WTC11 (cell line): Measurements from ENCODE around the gene LTBP1. TPM values are rescaled to one million over a fixed set of nuclear protein-coding genes. Genes with fewer than 3 reads are reported as not detected.

Experiments
- ATAC-seq: fragments of 200-7000 bp; cut with Tn5 transposase; 2 replicates; pipeline ENCODE4 v1.10.0; 2021; ENCODE audit warnings: mild to moderate bottlenecking, moderate library complexity
- CTCF ChIA-PET: fragments of 300-600 bp; sonication (Branson Sonifier 250); formaldehyde crosslinking; loops from one replicate; lab custom pipeline; 2021; ENCODE audit warnings: antibody characterized with exemption; lab: Charles Lee
- POLR2A ChIA-PET: fragments of 350-600 bp; sonication (Branson Sonifier 250); formaldehyde crosslinking; loops from one replicate; lab custom pipeline; 2021; ENCODE audit warnings: antibody characterized with exemption; lab: Charles Lee
- DNase-seq: peaks from one replicate; pipeline ENCODE4 v3.0.0; 2021; ENCODE audit warnings: low spot score
- H3K27ac Mint-ChIP-seq: 2 replicates; pipeline ENCODE4 v1.8.0; 2021; ENCODE audit warnings: mixed read lengths
- H3K27me3 Mint-ChIP-seq: 2 replicates; pipeline ENCODE4 v1.8.0; 2021; ENCODE audit warnings: low read depth, mild to moderate bottlenecking, moderate library complexity, mixed read lengths
- H3K36me3 Mint-ChIP-seq: 2 replicates; pipeline ENCODE4 v1.8.0; 2021; ENCODE audit warnings: mixed read lengths
- H3K4me1 Mint-ChIP-seq: 2 replicates; pipeline ENCODE4 v1.8.0; 2022; ENCODE audit warnings: mixed read lengths
- H3K4me3 Mint-ChIP-seq: 2 replicates; pipeline ENCODE4 v1.8.0; 2021; ENCODE audit warnings: mild to moderate bottlenecking, moderate library complexity, mixed read lengths
- H3K9me3 Mint-ChIP-seq: 2 replicates; pipeline ENCODE4 v1.8.0; 2021; ENCODE audit warnings: mixed read lengths
- CREM ChIP-seq: sonication (generic); formaldehyde crosslinking; IDR thresholded peaks from 2 replicates; pipeline ENCODE4 v1.8.1; 2022; ENCODE audit warnings: mild to moderate bottlenecking, missing genetic modification reagents, moderate library complexity
- ELF4 ChIP-seq: sonication (generic); formaldehyde crosslinking; IDR thresholded peaks from 2 replicates; pipeline ENCODE4 v1.8.1; 2022; ENCODE audit warnings: low read depth, mild to moderate bottlenecking, moderate library complexity, missing genetic modification reagents
- EMX1 ChIP-seq: fragments of 250-450 bp; sonication (Bioruptor Pico); IDR thresholded peaks from 2 replicates; pipeline ENCODE4 v1.8.0; 2021; ENCODE audit warnings: mild to moderate bottlenecking
- ETV6 ChIP-seq: sonication (generic); formaldehyde crosslinking; IDR thresholded peaks from 2 replicates; pipeline ENCODE4 v1.8.1; 2022; ENCODE audit warnings: mild to moderate bottlenecking, missing genetic modification reagents
- MXD4 ChIP-seq: fragments of 250-450 bp; sonication (Bioruptor Pico); IDR thresholded peaks from 2 replicates; pipeline ENCODE4 v1.8.0; 2021; ENCODE audit warnings: mild to moderate bottlenecking, moderate library complexity, borderline replicate concordance
- NFATC4 ChIP-seq: fragments of 250-450 bp; sonication (Bioruptor Pico); IDR thresholded peaks from 2 replicates; pipeline ENCODE4 v1.9.0; 2021; ENCODE audit warnings: mild to moderate bottlenecking
- NFE2L1 ChIP-seq: sonication (generic); formaldehyde crosslinking; IDR thresholded peaks from 2 replicates; pipeline ENCODE4 v1.8.1; 2023; ENCODE audit warnings: missing genetic modification reagents
- OVOL2 ChIP-seq: fragments of 250-450 bp; sonication (Bioruptor Pico); IDR thresholded peaks from 2 replicates; pipeline ENCODE4 v1.9.0; 2021; ENCODE audit warnings: mild to moderate bottlenecking, borderline replicate concordance
- RORB ChIP-seq: fragments of 250-450 bp; sonication (Bioruptor Pico); IDR thresholded peaks from 2 replicates; pipeline ENCODE4 v1.9.0; 2021; ENCODE audit warnings: mild to moderate bottlenecking
- SMAD4 ChIP-seq: sonication (generic); formaldehyde crosslinking; IDR thresholded peaks from 2 replicates; pipeline ENCODE4 v1.8.0; 2022; ENCODE audit warnings: mild to moderate bottlenecking, missing genetic modification reagents
- SOX15 ChIP-seq: fragments of 250-450 bp; sonication (Bioruptor Pico); IDR thresholded peaks from 2 replicates; pipeline ENCODE4 v1.9.0; 2021; ENCODE audit warnings: mild to moderate bottlenecking
- ZNF121 ChIP-seq: sonication (generic); formaldehyde crosslinking; IDR thresholded peaks from 2 replicates; pipeline ENCODE4 v1.8.0; 2023; ENCODE audit warnings: missing genetic modification reagents
- ZNF138 ChIP-seq: sonication (generic); formaldehyde crosslinking; conservative IDR thresholded peaks from 2 replicates; pipeline ENCODE4 v1.8.1; 2022; ENCODE audit warnings: mild to moderate bottlenecking, moderate library complexity, missing genetic modification reagents
- ZNF263 ChIP-seq: sonication (generic); formaldehyde crosslinking; IDR thresholded peaks from 2 replicates; pipeline ENCODE4 v1.8.1; 2022; ENCODE audit warnings: low read depth, mild to moderate bottlenecking, moderate library complexity, missing genetic modification reagents
- ZNF317 ChIP-seq: sonication (generic); formaldehyde crosslinking; IDR thresholded peaks from 2 replicates; pipeline ENCODE4 v1.8.1; 2023; ENCODE audit warnings: low read depth, mild to moderate bottlenecking, moderate library complexity, missing genetic modification reagents, borderline replicate concordance
- total RNA-seq: library from RNA; stranded (reverse); gene quantifications from 3 replicates; pipeline ENCODE4 v1.2.3, GENCODE V29; 2021
- TF ChIP-seq, protein P1 (sequence below): sonication (generic); formaldehyde crosslinking; IDR thresholded peaks from 2 replicates; pipeline ENCODE4 v1.8.1; 2023; ENCODE audit warnings: mild to moderate bottlenecking, missing genetic modification reagents
- TF ChIP-seq, protein P2 (sequence below): sonication (generic); formaldehyde crosslinking; IDR thresholded peaks from 2 replicates; pipeline ENCODE4 v1.8.0; 2023; ENCODE audit warnings: mild to moderate bottlenecking, missing genetic modification reagents
- TF ChIP-seq, protein P3 (sequence below): sonication (generic); formaldehyde crosslinking; IDR thresholded peaks from 2 replicates; pipeline ENCODE4 v1.8.0; 2022; ENCODE audit warnings: mild to moderate bottlenecking, missing genetic modification reagents
- TF ChIP-seq, protein P4 (sequence below): sonication (generic); formaldehyde crosslinking; IDR thresholded peaks from 2 replicates; pipeline ENCODE4 v1.8.0; 2022; ENCODE audit warnings: mild to moderate bottlenecking, missing genetic modification reagents
- TF ChIP-seq, protein P5 (sequence below): sonication (generic); formaldehyde crosslinking; IDR thresholded peaks from 2 replicates; pipeline ENCODE4 v1.8.0; 2022; ENCODE audit warnings: missing genetic modification reagents
- TF ChIP-seq, protein P6 (sequence below): sonication (generic); formaldehyde crosslinking; IDR thresholded peaks from 2 replicates; pipeline ENCODE4 v1.8.1; 2023; ENCODE audit warnings: mild to moderate bottlenecking, missing genetic modification reagents, moderate library complexity
- TF ChIP-seq, protein P7 (sequence below): sonication (generic); formaldehyde crosslinking; IDR thresholded peaks from 2 replicates; pipeline ENCODE4 v1.8.1; 2023; ENCODE audit warnings: mild to moderate bottlenecking, missing genetic modification reagents, borderline replicate concordance

LTBP1 gene
- total RNA-seq, 1 experiment from 2014 or later = 33.6 TPM

DNA sequence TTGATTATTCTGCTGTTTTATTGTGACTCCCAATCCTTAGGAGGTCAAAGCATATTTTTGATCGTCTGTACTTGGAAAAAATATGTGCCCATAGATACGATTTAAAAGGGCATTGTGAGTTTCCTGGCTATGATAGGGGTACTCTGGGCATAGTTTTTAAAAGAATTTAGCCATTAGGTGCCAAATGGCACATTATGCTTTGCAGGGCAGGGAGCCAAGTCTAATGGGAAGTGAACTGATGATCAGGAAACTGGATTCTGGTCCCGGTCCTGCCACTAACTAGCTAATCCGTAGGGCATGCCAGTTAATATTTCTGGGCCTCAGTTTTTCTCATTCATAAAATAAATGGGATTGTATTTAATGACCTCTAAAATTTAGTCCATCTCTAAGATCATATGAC lies 189.3 kb downstream of the LTBP1 start:
- TF ChIP-seq ZNF317 (no peak), SOX15 (no peak), OVOL2 (CRISPR knock-in tag) (no peak), NFATC4 (CRISPR knock-in tag) (no peak), ZNF138 (no peak), MXD4 (CRISPR knock-in tag) (no peak), NFE2L1 (CRISPR knock-in tag) (no peak), SMAD4 (CRISPR knock-in tag) (no peak), ELF4 (CRISPR knock-in tag) (no peak), ZNF121 (CRISPR knock-in tag) (no peak), RORB (CRISPR knock-in tag) (no peak)
- TF ChIP-seq, protein P1, sequence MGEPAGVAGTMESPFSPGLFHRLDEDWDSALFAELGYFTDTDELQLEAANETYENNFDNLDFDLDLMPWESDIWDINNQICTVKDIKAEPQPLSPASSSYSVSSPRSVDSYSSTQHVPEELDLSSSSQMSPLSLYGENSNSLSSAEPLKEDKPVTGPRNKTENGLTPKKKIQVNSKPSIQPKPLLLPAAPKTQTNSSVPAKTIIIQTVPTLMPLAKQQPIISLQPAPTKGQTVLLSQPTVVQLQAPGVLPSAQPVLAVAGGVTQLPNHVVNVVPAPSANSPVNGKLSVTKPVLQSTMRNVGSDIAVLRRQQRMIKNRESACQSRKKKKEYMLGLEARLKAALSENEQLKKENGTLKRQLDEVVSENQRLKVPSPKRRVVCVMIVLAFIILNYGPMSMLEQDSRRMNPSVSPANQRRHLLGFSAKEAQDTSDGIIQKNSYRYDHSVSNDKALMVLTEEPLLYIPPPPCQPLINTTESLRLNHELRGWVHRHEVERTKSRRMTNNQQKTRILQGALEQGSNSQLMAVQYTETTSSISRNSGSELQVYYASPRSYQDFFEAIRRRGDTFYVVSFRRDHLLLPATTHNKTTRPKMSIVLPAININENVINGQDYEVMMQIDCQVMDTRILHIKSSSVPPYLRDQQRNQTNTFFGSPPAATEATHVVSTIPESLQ (CRISPR knock-in tag) = no peak
- TF ChIP-seq, protein P2, sequence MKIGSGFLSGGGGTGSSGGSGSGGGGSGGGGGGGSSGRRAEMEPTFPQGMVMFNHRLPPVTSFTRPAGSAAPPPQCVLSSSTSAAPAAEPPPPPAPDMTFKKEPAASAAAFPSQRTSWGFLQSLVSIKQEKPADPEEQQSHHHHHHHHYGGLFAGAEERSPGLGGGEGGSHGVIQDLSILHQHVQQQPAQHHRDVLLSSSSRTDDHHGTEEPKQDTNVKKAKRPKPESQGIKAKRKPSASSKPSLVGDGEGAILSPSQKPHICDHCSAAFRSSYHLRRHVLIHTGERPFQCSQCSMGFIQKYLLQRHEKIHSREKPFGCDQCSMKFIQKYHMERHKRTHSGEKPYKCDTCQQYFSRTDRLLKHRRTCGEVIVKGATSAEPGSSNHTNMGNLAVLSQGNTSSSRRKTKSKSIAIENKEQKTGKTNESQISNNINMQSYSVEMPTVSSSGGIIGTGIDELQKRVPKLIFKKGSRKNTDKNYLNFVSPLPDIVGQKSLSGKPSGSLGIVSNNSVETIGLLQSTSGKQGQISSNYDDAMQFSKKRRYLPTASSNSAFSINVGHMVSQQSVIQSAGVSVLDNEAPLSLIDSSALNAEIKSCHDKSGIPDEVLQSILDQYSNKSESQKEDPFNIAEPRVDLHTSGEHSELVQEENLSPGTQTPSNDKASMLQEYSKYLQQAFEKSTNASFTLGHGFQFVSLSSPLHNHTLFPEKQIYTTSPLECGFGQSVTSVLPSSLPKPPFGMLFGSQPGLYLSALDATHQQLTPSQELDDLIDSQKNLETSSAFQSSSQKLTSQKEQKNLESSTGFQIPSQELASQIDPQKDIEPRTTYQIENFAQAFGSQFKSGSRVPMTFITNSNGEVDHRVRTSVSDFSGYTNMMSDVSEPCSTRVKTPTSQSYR = no peak
- TF ChIP-seq, protein P3, sequence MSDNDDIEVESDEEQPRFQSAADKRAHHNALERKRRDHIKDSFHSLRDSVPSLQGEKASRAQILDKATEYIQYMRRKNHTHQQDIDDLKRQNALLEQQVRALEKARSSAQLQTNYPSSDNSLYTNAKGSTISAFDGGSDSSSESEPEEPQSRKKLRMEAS = no peak
- ChIA-PET CTCF (no interaction called here), POLR2A (no interaction called here)
- Mint-ChIP-seq H3K9me3 (no peaks in the 10 kb centered on the region), H3K27ac (no peak overlapping the region), H3K4me3 (no peak overlapping the region), H3K4me1 (peaks cover 36% of the 10 kb centered on the region), H3K36me3 (no peaks in the 10 kb centered on the region), H3K27me3 (no peaks in the 10 kb centered on the region)
- DNase-seq = no peak
- no peak for ATAC-seq

DNA sequence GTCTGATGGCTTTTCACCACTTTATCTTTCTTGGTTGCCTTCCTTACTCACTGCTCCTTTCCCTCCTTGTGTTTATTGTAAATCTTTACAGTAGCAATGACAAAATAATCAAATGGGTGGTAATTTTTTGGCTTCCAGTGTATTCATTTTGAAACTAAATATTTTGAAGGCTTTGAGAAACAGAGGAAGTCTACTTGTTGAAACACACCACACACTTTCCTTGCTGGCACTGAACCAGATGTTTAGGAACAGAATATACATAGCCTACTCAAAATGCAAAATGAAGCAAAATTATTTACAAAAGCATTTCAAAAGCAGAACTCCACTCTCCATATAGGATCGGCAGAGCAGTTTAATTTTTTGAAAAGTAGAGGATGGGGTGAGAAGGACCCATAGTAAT lies 189.8 kb downstream of the LTBP1 start:
- no peaks in the 10 kb centered on the region for H3K36me3 Mint-ChIP-seq

More for the DNA sequence above, 189.8 kb downstream of the LTBP1 start:
- TF ChIP-seq NFATC4 (CRISPR knock-in tag) = no peak
- TF ChIP-seq CREM (CRISPR knock-in tag) = no peak
- TF ChIP-seq, protein P4, sequence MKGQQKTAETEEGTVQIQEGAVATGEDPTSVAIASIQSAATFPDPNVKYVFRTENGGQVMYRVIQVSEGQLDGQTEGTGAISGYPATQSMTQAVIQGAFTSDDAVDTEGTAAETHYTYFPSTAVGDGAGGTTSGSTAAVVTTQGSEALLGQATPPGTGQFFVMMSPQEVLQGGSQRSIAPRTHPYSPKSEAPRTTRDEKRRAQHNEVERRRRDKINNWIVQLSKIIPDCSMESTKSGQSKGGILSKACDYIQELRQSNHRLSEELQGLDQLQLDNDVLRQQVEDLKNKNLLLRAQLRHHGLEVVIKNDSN (CRISPR knock-in tag) = no peak
- TF ChIP-seq ZNF263 = no peak
- TF ChIP-seq, protein P5, sequence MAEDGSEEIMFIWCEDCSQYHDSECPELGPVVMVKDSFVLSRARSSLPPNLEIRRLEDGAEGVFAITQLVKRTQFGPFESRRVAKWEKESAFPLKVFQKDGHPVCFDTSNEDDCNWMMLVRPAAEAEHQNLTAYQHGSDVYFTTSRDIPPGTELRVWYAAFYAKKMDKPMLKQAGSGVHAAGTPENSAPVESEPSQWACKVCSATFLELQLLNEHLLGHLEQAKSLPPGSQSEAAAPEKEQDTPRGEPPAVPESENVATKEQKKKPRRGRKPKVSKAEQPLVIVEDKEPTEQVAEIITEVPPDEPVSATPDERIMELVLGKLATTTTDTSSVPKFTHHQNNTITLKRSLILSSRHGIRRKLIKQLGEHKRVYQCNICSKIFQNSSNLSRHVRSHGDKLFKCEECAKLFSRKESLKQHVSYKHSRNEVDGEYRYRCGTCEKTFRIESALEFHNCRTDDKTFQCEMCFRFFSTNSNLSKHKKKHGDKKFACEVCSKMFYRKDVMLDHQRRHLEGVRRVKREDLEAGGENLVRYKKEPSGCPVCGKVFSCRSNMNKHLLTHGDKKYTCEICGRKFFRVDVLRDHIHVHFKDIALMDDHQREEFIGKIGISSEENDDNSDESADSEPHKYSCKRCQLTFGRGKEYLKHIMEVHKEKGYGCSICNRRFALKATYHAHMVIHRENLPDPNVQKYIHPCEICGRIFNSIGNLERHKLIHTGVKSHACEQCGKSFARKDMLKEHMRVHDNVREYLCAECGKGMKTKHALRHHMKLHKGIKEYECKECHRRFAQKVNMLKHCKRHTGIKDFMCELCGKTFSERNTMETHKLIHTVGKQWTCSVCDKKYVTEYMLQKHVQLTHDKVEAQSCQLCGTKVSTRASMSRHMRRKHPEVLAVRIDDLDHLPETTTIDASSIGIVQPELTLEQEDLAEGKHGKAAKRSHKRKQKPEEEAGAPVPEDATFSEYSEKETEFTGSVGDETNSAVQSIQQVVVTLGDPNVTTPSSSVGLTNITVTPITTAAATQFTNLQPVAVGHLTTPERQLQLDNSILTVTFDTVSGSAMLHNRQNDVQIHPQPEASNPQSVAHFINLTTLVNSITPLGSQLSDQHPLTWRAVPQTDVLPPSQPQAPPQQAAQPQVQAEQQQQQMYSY = no peak
- TF ChIP-seq, protein P6, sequence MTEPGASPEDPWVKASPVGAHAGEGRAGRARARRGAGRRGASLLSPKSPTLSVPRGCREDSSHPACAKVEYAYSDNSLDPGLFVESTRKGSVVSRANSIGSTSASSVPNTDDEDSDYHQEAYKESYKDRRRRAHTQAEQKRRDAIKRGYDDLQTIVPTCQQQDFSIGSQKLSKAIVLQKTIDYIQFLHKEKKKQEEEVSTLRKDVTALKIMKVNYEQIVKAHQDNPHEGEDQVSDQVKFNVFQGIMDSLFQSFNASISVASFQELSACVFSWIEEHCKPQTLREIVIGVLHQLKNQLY (CRISPR knock-in tag) = no peak
- TF ChIP-seq, protein P7, sequence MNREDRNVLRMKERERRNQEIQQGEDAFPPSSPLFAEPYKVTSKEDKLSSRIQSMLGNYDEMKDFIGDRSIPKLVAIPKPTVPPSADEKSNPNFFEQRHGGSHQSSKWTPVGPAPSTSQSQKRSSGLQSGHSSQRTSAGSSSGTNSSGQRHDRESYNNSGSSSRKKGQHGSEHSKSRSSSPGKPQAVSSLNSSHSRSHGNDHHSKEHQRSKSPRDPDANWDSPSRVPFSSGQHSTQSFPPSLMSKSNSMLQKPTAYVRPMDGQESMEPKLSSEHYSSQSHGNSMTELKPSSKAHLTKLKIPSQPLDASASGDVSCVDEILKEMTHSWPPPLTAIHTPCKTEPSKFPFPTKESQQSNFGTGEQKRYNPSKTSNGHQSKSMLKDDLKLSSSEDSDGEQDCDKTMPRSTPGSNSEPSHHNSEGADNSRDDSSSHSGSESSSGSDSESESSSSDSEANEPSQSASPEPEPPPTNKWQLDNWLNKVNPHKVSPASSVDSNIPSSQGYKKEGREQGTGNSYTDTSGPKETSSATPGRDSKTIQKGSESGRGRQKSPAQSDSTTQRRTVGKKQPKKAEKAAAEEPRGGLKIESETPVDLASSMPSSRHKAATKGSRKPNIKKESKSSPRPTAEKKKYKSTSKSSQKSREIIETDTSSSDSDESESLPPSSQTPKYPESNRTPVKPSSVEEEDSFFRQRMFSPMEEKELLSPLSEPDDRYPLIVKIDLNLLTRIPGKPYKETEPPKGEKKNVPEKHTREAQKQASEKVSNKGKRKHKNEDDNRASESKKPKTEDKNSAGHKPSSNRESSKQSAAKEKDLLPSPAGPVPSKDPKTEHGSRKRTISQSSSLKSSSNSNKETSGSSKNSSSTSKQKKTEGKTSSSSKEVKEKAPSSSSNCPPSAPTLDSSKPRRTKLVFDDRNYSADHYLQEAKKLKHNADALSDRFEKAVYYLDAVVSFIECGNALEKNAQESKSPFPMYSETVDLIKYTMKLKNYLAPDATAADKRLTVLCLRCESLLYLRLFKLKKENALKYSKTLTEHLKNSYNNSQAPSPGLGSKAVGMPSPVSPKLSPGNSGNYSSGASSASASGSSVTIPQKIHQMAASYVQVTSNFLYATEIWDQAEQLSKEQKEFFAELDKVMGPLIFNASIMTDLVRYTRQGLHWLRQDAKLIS (CRISPR knock-in tag) = no peak
- no peak for TF ChIP-seq EMX1
- TF ChIP-seq ETV6 = no peak
- ATAC-seq (no peak), DNase-seq (no peak)
- CTCF ChIA-PET = no interaction called here
- peaks cover 36% of the 10 kb centered on the region for H3K4me1 Mint-ChIP-seq
- H3K27ac Mint-ChIP-seq = no peak overlapping the region
- POLR2A ChIA-PET = no interaction called here
- no peaks in the 10 kb centered on the region for H3K27me3 Mint-ChIP-seq
- H3K9me3 Mint-ChIP-seq = no peaks in the 10 kb centered on the region
- H3K4me3 Mint-ChIP-seq = no peak overlapping the region
